HepG2 (cell line): ENCODE results near the gene STIM1. TPM values are rescaled to one million over a fixed set of nuclear protein-coding genes. Genes with fewer than 3 reads are reported as not detected.

ENCODE experiments used
- ATAC-seq: fragments of 200-7000 bp; cut with Tn5 transposase; 3 replicates; pipeline ENCODE4 v1.9.1; 2020; ENCODE audit warnings: mild to moderate bottlenecking, moderate library complexity
- BruUV-seq: library from RNA; stranded (reverse); fragments of 400-500 nt; replicated peaks from 2 replicates; lab custom pipeline; 2021; lab: Mats Ljungman, UMichigan
- CTCF ChIA-PET: fragments of 300-600 bp; formaldehyde crosslinking; extraction: SDS; loops from one replicate; lab custom pipeline; 2021; ENCODE audit warnings: low total read pairs, inconsistent platforms, low intra/inter-chr PET ratio; lab: Yijun Ruan, JAX
- POLR2A ChIA-PET: fragments of 350-600 bp; sonication (Branson Sonifier 250); formaldehyde crosslinking; loops from one replicate; lab custom pipeline; 2020; ENCODE audit warnings: antibody characterized with exemption, inconsistent platforms; lab: Yijun Ruan, JAX
- DNase-seq: peaks from one replicate; pipeline ENCODE4 v3.0.0-alpha.2; 2015; ENCODE audit warnings: low spot score
- FAIRE-seq: peaks from 3 replicates; lab custom pipeline; 2011; peaks lifted over from hg19 to GRCh38; lab: Jason Lieb, UNC
- H2AFZ ChIP-seq: one replicate; pipeline ENCODE4 v1.6.1; 2011; ENCODE audit warnings: low read length, inconsistent platforms
- H3K27ac ChIP-seq: fragments of 300-600 bp; 3 replicates; pipeline ENCODE4 v1.8.0; 2011; ENCODE audit warnings: mixed run types, mild to moderate bottlenecking, mixed read lengths, low read length, inconsistent platforms; ENCODE audit not compliant: insufficient read depth; ENCODE audit errors: extremely low read length
- H3K27me3 ChIP-seq, 2 experiments: fragments of 200-600 bp in 1 of 2; 2 replicates in 1 of 2; 3 replicates in 1 of 2; pipeline versions ENCODE4 v1.6.0 to v1.8.0; 2011; ENCODE audit warnings: low read length in 2 of 2, mild to moderate bottlenecking in 2 of 2, moderate library complexity in 2 of 2, inconsistent platforms in 1 of 2; ENCODE audit not compliant: insufficient read depth in 2 of 2, control insufficient read depth in 1 of 2
- H3K36me3 ChIP-seq, 2 experiments: fragments of 200-600 bp in 1 of 2; replicated peaks in 1 of 2; 2 replicates in 1 of 2; 3 replicates in 1 of 2; pipeline versions ENCODE4 v1.5.1 to v1.8.0; 2011; ENCODE audit warnings: low read length in 2 of 2, inconsistent platforms in 1 of 2; ENCODE audit not compliant: insufficient read depth in 2 of 2, control insufficient read depth in 1 of 2
- H3K4me1 ChIP-seq: 2 replicates; pipeline ENCODE4 v1.5.1; 2012; ENCODE audit warnings: low read length, inconsistent platforms; ENCODE audit not compliant: insufficient read depth
- H3K4me2 ChIP-seq: 2 replicates; pipeline ENCODE4 v1.6.0; 2011; ENCODE audit warnings: low read depth, low read length, inconsistent platforms
- H3K4me3 ChIP-seq, 3 experiments: fragments of 200-600 bp in 1 of 3; sonication (generic), shearing (Covaris generic) in 1 of 3; replicated peaks in 1 of 3; 2 replicates each; pipeline ENCODE4 v1.5.1; 2011 to 2016; ENCODE audit warnings: low read length in 3 of 3, inconsistent platforms in 2 of 3, low read depth in 2 of 3, mild to moderate bottlenecking in 2 of 3, control low read depth in 1 of 3, mixed read lengths in 1 of 3; ENCODE audit not compliant: insufficient read depth in 1 of 3
- H3K79me2 ChIP-seq: one replicate; pipeline ENCODE4 v1.6.1; 2011; ENCODE audit warnings: low read length, inconsistent platforms; ENCODE audit not compliant: insufficient read depth
- H3K9ac ChIP-seq: 2 replicates; pipeline ENCODE4 v1.6.0; 2011; ENCODE audit warnings: mild to moderate bottlenecking, low read depth, low read length, inconsistent platforms; ENCODE audit not compliant: insufficient read depth
- H3K9me3 ChIP-seq: 2 replicates; pipeline ENCODE4 v1.5.1; 2012; ENCODE audit warnings: mild to moderate bottlenecking, low read length
- H4K20me1 ChIP-seq: 2 replicates; pipeline ENCODE4 v1.6.0; 2011; ENCODE audit warnings: inconsistent platforms, mild to moderate bottlenecking, low read length, moderate library complexity; ENCODE audit not compliant: insufficient read depth
- CTCF ChIP-seq: sonication (generic); formaldehyde crosslinking; IDR thresholded peaks from 2 replicates; pipeline ENCODE4 v1.5.0; 2020; ENCODE audit warnings: mild to moderate bottlenecking, missing genetic modification reagents, moderate library complexity
- ESRRA ChIP-seq: sonication (generic); formaldehyde crosslinking; IDR thresholded peaks from 2 replicates; pipeline ENCODE4 v1.5.1; 2020; ENCODE audit warnings: mild to moderate bottlenecking, low read depth, missing genetic modification reagents
- HCFC1 ChIP-seq: fragments of 150-350 bp; IDR thresholded peaks from 2 replicates; pipeline ENCODE4 v1.6.1; 2014; ENCODE audit warnings: low read depth, low read length
- PHF20 ChIP-seq: sonication (generic); formaldehyde crosslinking; IDR thresholded peaks from 2 replicates; pipeline ENCODE4 v1.5.0; 2020; ENCODE audit warnings: mild to moderate bottlenecking, missing genetic modification reagents
- RXRB ChIP-seq: IDR thresholded peaks from 2 replicates; pipeline ENCODE4 v1.6.1; 2016; ENCODE audit warnings: borderline replicate concordance, missing genetic modification reagents, missing compliant biosample characterization
- ZFP36L1 ChIP-seq: sonication (generic); formaldehyde crosslinking; IDR thresholded peaks from 2 replicates; pipeline ENCODE4 v1.8.0; 2022; ENCODE audit warnings: mild to moderate bottlenecking, missing genetic modification reagents, moderate library complexity
- ZNF232 ChIP-seq: sonication (generic); formaldehyde crosslinking; IDR thresholded peaks from 2 replicates; pipeline ENCODE4 v1.4.0; 2020; ENCODE audit warnings: missing genetic modification reagents, borderline replicate concordance
- ZNF253 ChIP-seq: sonication (generic); formaldehyde crosslinking; IDR thresholded peaks from 2 replicates; pipeline ENCODE4 v1.8.0; 2022; ENCODE audit warnings: mild to moderate bottlenecking, missing genetic modification reagents, borderline replicate concordance
- ZNF33B ChIP-seq: sonication (generic); formaldehyde crosslinking; IDR thresholded peaks from 2 replicates; pipeline ENCODE4 v1.5.1; 2020; ENCODE audit warnings: mild to moderate bottlenecking, missing genetic modification reagents
- WGBS: methylation state at CpG from one replicate; pipeline ENCODE4 v1.1.6; 2017; ENCODE audit warnings: low lambda C conversion rate; 5-methylcytosine and 5-hydroxymethylcytosine counted together
- in situ Hi-C: cut with HindIII; loops from 2 replicates; pipeline ENCODE4 v1.10.0; 2017; ENCODE audit warnings: low pct_unique_long_range_greater_than_20kb; ENCODE audit not compliant: extremely low pct_ligation_motif_present
- intact Hi-C: fragments of 100-400 bp; cut with micrococcal nuclease; formaldehyde crosslinking; loops from one replicate; pipeline ENCODE4 v1.10.0; 2022; ENCODE audit not compliant: unreplicated experiment
- polyA plus RNA-seq, 8 experiments: library from polyadenylated mRNA; depleted of rRNA in 3 of 8; stranded (reverse) in 7 of 8; unstranded in 1 of 8; fragments of >200 nt; fragmentation: Illumina TruSeq in 4 of 8; extraction: Trizol in 4 of 8; gene quantifications; 2 replicates each; pipeline versions ENCODE4 v1.2.1 to v1.2.3, GENCODE V29; 2011 to 2016; ENCODE audit warnings: low read depth in 4 of 8, missing spikeins in 1 of 8, mixed read lengths in 1 of 8; ENCODE audit not compliant: insufficient read depth in 1 of 8
- total RNA-seq, 5 experiments: library from RNA; depleted of rRNA; stranded (reverse); fragments of >200 nt; fragmentation: Illumina TruSeq; extraction: Trizol; gene quantifications; 2 replicates each; pipeline ENCODE4 v1.2.3, GENCODE V29; 2016; ENCODE audit warnings: low read depth in 1 of 5
- TF ChIP-seq, protein P1 (sequence below): sonication (generic); formaldehyde crosslinking; IDR thresholded peaks from 2 replicates; pipeline ENCODE4 v1.5.1; 2020; ENCODE audit warnings: missing genetic modification reagents, mild to moderate bottlenecking, borderline replicate concordance
- TF ChIP-seq, protein P2 (sequence below): sonication (generic); formaldehyde crosslinking; IDR thresholded peaks from 2 replicates; pipeline ENCODE4 v1.5.1; 2020; ENCODE audit warnings: missing genetic modification reagents, mild to moderate bottlenecking, borderline replicate concordance
- TF ChIP-seq, protein P3 (sequence below): sonication (generic); formaldehyde crosslinking; IDR thresholded peaks from 2 replicates; pipeline ENCODE4 v1.4.0; 2020; ENCODE audit warnings: missing genetic modification reagents
- TF ChIP-seq, protein P4 (sequence below): sonication (generic); formaldehyde crosslinking; conservative IDR thresholded peaks from 2 replicates; pipeline ENCODE4 v1.8.0; 2022; ENCODE audit warnings: missing genetic modification reagents

STIM1 gene
- total and polyA plus RNA-seq, 2 of the 13 experiments (the other 11 are each of a cell fraction or from before 2014, with no cell fraction given), result 19.2 to 28.5 TPM

DNA sequence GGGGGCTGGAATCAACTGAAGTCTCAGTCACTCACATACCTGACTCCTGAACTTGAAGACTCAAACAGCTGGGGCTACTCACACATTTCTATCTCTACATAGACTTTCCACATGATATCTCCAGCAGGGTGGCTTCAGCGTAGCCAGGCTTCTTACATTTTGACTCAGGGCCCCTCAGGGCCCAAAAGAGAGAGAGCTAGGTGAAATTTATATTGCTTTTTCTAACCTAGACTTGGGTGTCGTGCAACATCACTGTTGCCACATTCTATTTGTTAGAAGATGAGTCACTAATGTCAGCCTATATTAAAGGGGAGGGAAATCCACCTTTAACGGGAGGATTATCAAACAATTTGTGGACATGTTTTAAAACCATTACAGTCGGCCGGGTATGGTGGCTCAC is 167.2 kb downstream of the STIM1 start:
- H3K36me3 ChIP-seq, result peaks cover 4 to 11% of the 10 kb centered on the region in 2 experiments; a peak in 2 of 5 replicates
- H3K4me1 ChIP-seq, result no peaks in the 10 kb centered on the region
- no peak overlapping the region for H3K27ac ChIP-seq
- POLR2A ChIA-PET, result no interaction called here
- H3K79me2 ChIP-seq, result no peaks in the 10 kb centered on the region
- no peak overlapping the region for H3K4me3 ChIP-seq
- no peak for ATAC-seq
- no peak overlapping the region for H3K9ac ChIP-seq
- in situ Hi-C loops, result no loop called here
- H3K4me2 ChIP-seq, result no peak overlapping the region
- no peak overlapping the region for H2AFZ ChIP-seq
- TF ChIP-seq ESRRA (no peak), ZNF33B (CRISPR knock-in tag) (no peak), CTCF (CRISPR knock-in tag) (no peak), HCFC1 (no peak), ZNF232 (CRISPR knock-in tag) (no peak), ZNF253 (CRISPR knock-in tag) (no peak), RXRB (CRISPR knock-in tag) (no peak), ZFP36L1 (CRISPR knock-in tag) (no peak), PHF20 (CRISPR knock-in tag) (no peak)
- TF ChIP-seq, protein P1, sequence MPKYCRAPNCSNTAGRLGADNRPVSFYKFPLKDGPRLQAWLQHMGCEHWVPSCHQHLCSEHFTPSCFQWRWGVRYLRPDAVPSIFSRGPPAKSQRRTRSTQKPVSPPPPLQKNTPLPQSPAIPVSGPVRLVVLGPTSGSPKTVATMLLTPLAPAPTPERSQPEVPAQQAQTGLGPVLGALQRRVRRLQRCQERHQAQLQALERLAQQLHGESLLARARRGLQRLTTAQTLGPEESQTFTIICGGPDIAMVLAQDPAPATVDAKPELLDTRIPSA (CRISPR knock-in tag), result no peak
- TF ChIP-seq, protein P2, sequence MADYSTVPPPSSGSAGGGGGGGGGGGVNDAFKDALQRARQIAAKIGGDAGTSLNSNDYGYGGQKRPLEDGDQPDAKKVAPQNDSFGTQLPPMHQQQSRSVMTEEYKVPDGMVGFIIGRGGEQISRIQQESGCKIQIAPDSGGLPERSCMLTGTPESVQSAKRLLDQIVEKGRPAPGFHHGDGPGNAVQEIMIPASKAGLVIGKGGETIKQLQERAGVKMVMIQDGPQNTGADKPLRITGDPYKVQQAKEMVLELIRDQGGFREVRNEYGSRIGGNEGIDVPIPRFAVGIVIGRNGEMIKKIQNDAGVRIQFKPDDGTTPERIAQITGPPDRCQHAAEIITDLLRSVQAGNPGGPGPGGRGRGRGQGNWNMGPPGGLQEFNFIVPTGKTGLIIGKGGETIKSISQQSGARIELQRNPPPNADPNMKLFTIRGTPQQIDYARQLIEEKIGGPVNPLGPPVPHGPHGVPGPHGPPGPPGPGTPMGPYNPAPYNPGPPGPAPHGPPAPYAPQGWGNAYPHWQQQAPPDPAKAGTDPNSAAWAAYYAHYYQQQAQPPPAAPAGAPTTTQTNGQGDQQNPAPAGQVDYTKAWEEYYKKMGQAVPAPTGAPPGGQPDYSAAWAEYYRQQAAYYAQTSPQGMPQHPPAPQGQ (CRISPR knock-in tag), result no peak
- TF ChIP-seq, protein P3, sequence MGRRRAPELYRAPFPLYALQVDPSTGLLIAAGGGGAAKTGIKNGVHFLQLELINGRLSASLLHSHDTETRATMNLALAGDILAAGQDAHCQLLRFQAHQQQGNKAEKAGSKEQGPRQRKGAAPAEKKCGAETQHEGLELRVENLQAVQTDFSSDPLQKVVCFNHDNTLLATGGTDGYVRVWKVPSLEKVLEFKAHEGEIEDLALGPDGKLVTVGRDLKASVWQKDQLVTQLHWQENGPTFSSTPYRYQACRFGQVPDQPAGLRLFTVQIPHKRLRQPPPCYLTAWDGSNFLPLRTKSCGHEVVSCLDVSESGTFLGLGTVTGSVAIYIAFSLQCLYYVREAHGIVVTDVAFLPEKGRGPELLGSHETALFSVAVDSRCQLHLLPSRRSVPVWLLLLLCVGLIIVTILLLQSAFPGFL (CRISPR knock-in tag), result no peak
- TF ChIP-seq, protein P4, sequence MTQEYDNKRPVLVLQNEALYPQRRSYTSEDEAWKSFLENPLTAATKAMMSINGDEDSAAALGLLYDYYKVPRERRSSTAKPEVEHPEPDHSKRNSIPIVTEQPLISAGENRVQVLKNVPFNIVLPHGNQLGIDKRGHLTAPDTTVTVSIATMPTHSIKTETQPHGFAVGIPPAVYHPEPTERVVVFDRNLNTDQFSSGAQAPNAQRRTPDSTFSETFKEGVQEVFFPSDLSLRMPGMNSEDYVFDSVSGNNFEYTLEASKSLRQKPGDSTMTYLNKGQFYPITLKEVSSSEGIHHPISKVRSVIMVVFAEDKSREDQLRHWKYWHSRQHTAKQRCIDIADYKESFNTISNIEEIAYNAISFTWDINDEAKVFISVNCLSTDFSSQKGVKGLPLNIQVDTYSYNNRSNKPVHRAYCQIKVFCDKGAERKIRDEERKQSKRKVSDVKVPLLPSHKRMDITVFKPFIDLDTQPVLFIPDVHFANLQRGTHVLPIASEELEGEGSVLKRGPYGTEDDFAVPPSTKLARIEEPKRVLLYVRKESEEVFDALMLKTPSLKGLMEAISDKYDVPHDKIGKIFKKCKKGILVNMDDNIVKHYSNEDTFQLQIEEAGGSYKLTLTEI (CRISPR knock-in tag), result no peak
- TF ChIP-seq, all 625 proteins: peak for 0
- BruUV-seq, result no TSS peak
- intact Hi-C loops, result no loop called here
- FAIRE-seq, result no peak
- Histone ChIP-seq H3K27me3 (no peaks in the 10 kb centered on the region), H4K20me1 (no peaks in the 10 kb centered on the region), H3K9me3 (no peaks in the 10 kb centered on the region)
- WGBS, result 91% methylated on average over 5 of the region's 5 CpGs
- no peak for DNase-seq
- CTCF ChIA-PET, result no interaction called here
